Ishikawa (cell line): ENCODE measurements around the gene CSAD.

Experiments
- CEBPB ChIP-seq: IDR thresholded peaks from 2 replicates; pipeline ENCODE4 v1.6.1; 2012
- CREB1 ChIP-seq: IDR thresholded peaks from 2 replicates; pipeline ENCODE4 v1.6.1; 2012; ENCODE audit warnings: low read depth
- RAD21 ChIP-seq: IDR thresholded peaks from 2 replicates; pipeline ENCODE4 v1.6.1; 2012; ENCODE audit warnings: low read depth
- TCF12 ChIP-seq: IDR thresholded peaks from 2 replicates; pipeline ENCODE4 v1.6.1; 2012; ENCODE audit warnings: low read depth
- YY1 ChIP-seq: IDR thresholded peaks from 2 replicates; pipeline ENCODE4 v1.6.1; 2012; ENCODE audit warnings: low read depth
- ZBTB7A ChIP-seq: IDR thresholded peaks from 2 replicates; pipeline ENCODE4 v1.6.1; 2012; ENCODE audit warnings: low read depth
- TF ChIP-seq, protein P1 (sequence below): IDR thresholded peaks from 2 replicates; pipeline ENCODE4 v1.6.1; 2012
- TF ChIP-seq, protein P2 (sequence below): IDR thresholded peaks from 2 replicates; pipeline ENCODE4 v1.6.1; 2012; ENCODE audit warnings: low read depth, mild to moderate bottlenecking

DNA sequence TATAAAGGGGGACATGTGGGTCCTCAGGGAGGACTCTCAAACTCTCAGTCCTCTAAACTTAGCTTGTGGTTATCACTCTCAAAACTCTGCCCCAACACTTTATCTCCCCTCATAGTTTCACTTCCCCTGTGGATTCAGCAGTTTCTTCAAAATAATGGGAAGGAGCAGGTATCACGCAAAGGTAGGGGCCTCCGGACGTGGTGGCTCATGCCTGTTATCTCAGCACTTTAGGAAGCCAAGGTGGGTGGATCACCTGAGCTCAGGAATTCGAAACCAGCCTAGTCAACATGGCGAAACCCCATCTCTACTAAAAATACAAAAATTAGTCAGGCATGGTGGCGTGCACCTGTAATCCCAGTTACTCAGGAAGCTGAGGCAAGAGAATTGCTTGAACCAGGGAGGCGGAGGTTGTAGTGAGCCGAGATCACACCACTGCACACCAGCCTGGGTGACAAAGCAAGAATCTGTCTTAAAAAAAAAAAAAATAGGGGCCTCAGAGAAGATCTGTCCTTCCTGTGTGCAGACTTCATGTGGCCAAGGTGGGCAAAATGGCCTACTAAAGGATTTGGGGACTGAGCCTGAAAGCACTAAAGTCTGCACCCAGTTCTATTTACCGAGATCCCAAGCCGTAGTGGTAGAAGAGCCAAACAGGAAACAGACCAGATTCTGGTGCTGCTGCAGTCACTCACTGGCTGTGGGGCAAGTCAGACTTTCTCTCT lies 19.9 kb upstream of the CSAD start:
- no peak for TF ChIP-seq CREB1
- TF ChIP-seq, protein P1, sequence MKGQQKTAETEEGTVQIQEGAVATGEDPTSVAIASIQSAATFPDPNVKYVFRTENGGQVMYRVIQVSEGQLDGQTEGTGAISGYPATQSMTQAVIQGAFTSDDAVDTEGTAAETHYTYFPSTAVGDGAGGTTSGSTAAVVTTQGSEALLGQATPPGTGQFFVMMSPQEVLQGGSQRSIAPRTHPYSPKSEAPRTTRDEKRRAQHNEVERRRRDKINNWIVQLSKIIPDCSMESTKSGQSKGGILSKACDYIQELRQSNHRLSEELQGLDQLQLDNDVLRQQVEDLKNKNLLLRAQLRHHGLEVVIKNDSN: no peak
- no peak for TF ChIP-seq RAD21
- TF ChIP-seq CEBPB: no peak
- no peak for TF ChIP-seq YY1
- TF ChIP-seq TCF12: no peak
- TF ChIP-seq, protein P2, sequence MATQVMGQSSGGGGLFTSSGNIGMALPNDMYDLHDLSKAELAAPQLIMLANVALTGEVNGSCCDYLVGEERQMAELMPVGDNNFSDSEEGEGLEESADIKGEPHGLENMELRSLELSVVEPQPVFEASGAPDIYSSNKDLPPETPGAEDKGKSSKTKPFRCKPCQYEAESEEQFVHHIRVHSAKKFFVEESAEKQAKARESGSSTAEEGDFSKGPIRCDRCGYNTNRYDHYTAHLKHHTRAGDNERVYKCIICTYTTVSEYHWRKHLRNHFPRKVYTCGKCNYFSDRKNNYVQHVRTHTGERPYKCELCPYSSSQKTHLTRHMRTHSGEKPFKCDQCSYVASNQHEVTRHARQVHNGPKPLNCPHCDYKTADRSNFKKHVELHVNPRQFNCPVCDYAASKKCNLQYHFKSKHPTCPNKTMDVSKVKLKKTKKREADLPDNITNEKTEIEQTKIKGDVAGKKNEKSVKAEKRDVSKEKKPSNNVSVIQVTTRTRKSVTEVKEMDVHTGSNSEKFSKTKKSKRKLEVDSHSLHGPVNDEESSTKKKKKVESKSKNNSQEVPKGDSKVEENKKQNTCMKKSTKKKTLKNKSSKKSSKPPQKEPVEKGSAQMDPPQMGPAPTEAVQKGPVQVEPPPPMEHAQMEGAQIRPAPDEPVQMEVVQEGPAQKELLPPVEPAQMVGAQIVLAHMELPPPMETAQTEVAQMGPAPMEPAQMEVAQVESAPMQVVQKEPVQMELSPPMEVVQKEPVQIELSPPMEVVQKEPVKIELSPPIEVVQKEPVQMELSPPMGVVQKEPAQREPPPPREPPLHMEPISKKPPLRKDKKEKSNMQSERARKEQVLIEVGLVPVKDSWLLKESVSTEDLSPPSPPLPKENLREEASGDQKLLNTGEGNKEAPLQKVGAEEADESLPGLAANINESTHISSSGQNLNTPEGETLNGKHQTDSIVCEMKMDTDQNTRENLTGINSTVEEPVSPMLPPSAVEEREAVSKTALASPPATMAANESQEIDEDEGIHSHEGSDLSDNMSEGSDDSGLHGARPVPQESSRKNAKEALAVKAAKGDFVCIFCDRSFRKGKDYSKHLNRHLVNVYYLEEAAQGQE: no peak
- no peak for TF ChIP-seq ZBTB7A
